K562 (cell line): ENCODE results near the gene SPECC1L. TPM values are rescaled to one million over a fixed set of nuclear protein-coding genes. Genes with fewer than 3 reads are reported as not detected.

Experiments
- CXXC5 ChIP-seq: fragments of 250-450 bp; sonication (Bioruptor Pico); IDR thresholded peaks from 2 replicates; pipeline ENCODE4 v1.8.0; 2022; ENCODE audit warnings: inconsistent platforms, mild to moderate bottlenecking, moderate library complexity
- ESRRA ChIP-seq: fragments of 450-650 bp; IDR thresholded peaks from 2 replicates; pipeline ENCODE4 v1.6.1; 2014; ENCODE audit warnings: low read depth, mild to moderate bottlenecking, moderate library complexity, borderline replicate concordance
- FIP1L1 ChIP-seq: fragments of 200-400 bp; formaldehyde crosslinking; IDR thresholded peaks from 2 replicates; pipeline ENCODE4 v1.6.1; 2018; ENCODE audit warnings: mild to moderate bottlenecking, low read depth, low read length; ENCODE audit not compliant: poor library complexity, severe bottlenecking
- MECOM ChIP-seq: fragments of 250-450 bp; sonication (Bioruptor Pico); IDR thresholded peaks from 2 replicates; pipeline ENCODE4 v1.8.0; 2022; ENCODE audit warnings: inconsistent platforms
- MTA3 ChIP-seq: fragments of 450-650 bp; formaldehyde crosslinking; IDR thresholded peaks from 2 replicates; pipeline ENCODE4 v1.6.1; 2017; ENCODE audit warnings: mild to moderate bottlenecking, borderline replicate concordance
- NEUROD1 ChIP-seq: fragments of 150-350 bp; IDR thresholded peaks from 2 replicates; pipeline ENCODE4 v1.6.1; 2014; ENCODE audit warnings: borderline replicate concordance, low read length, low read depth; ENCODE audit not compliant: partially characterized antibody
- NRF1 ChIP-seq, 2 experiments: fragments of 450-650 bp; IDR thresholded peaks in 1 of 2; conservative IDR thresholded peaks in 1 of 2; 2 replicates each; pipeline ENCODE4 v1.6.1; 2014; ENCODE audit warnings: mild to moderate bottlenecking in 2 of 2
- RBM17 ChIP-seq: fragments of 200-400 bp; formaldehyde crosslinking; IDR thresholded peaks from 2 replicates; pipeline ENCODE4 v1.6.1; 2017; ENCODE audit warnings: low read depth, mild to moderate bottlenecking, low read length, borderline replicate concordance
- RCOR1 ChIP-seq, 2 experiments: IDR thresholded peaks; 2 replicates each; pipeline ENCODE4 v1.6.1; 2012; ENCODE audit warnings: low read depth in 2 of 2, low read length in 2 of 2, borderline replicate concordance in 1 of 2, improper control_type of control experiment in 1 of 2
- TEAD1 ChIP-seq, 2 experiments: fragments of 450-650 bp in 1 of 2; sonication (generic) in 1 of 2; formaldehyde crosslinking; IDR thresholded peaks; 2 replicates each; pipeline versions ENCODE4 v1.4.0 to v1.8.0; 2020 to 2022; ENCODE audit warnings: mild to moderate bottlenecking in 2 of 2, missing genetic modification reagents in 1 of 2
- ZBTB1 ChIP-seq: sonication (generic); formaldehyde crosslinking; IDR thresholded peaks from 2 replicates; pipeline ENCODE4 v1.8.1; 2023; ENCODE audit warnings: missing genetic modification reagents, low read depth, mild to moderate bottlenecking, borderline replicate concordance
- polyA plus RNA-seq, 8 experiments: library from polyadenylated mRNA; depleted of rRNA in 4 of 8; stranded (reverse) in 5 of 8; unstranded in 3 of 8; fragments of >200 nt; fragmentation: Nextera tagmentation in 2 of 8; fragmentation: Illumina TruSeq in 1 of 8; extraction: Ambion mirVana in 2 of 8; extraction: Trizol in 1 of 8; gene quantifications; 2 replicates each; pipeline versions ENCODE4 v1.2.1 to v1.2.3, GENCODE V29; 2011 to 2014; ENCODE audit warnings: inconsistent platforms in 1 of 8, missing spikeins in 1 of 8
- total RNA-seq, 7 experiments: library from RNA; depleted of rRNA in 6 of 7; stranded (reverse); fragments of >200 nt in 6 of 7; fragmentation: Illumina TruSeq in 2 of 7; extraction: Trizol in 2 of 7; gene quantifications; 2 replicates each; pipeline versions ENCODE4 v1.2.1 to v1.2.3, GENCODE V29; 2011 to 2021; ENCODE audit warnings: low replicate concordance in 1 of 7
- TF ChIP-seq, protein P1 (sequence below): fragments of 200-800 bp; sonication (Bioruptor generic); IDR thresholded peaks from 2 replicates; pipeline ENCODE4 v1.6.1; 2017; ENCODE audit warnings: missing genetic modification characterization, missing compliant biosample characterization
- TF ChIP-seq, protein P2 (sequence below): fragments of 450-650 bp; IDR thresholded peaks from 2 replicates; pipeline ENCODE4 v1.6.1; 2014; ENCODE audit warnings: low read depth, mild to moderate bottlenecking, moderate library complexity, borderline replicate concordance
- TF ChIP-seq, protein P3 (sequence below): fragments of 450-650 bp; formaldehyde crosslinking; IDR thresholded peaks from 2 replicates; pipeline ENCODE4 v1.4.0; 2022; ENCODE audit warnings: mild to moderate bottlenecking, moderate library complexity
- TF ChIP-seq, protein P4 (sequence below): fragments of 450-650 bp; formaldehyde crosslinking; IDR thresholded peaks from 2 replicates; pipeline ENCODE4 v1.4.0; 2020; ENCODE audit warnings: mild to moderate bottlenecking, moderate library complexity
- TF ChIP-seq, protein P5 (sequence below): sonication (generic); formaldehyde crosslinking; IDR thresholded peaks from 2 replicates; pipeline ENCODE4 v1.8.0; 2023; ENCODE audit warnings: mild to moderate bottlenecking, missing genetic modification reagents

The SPECC1L gene
- total and polyA plus RNA-seq, 9 of the 15 experiments (the other 6 are each of a cell fraction or from before 2014, with no cell fraction given) = 1.4 to 27.9 (median 14.5) TPM

DNA sequence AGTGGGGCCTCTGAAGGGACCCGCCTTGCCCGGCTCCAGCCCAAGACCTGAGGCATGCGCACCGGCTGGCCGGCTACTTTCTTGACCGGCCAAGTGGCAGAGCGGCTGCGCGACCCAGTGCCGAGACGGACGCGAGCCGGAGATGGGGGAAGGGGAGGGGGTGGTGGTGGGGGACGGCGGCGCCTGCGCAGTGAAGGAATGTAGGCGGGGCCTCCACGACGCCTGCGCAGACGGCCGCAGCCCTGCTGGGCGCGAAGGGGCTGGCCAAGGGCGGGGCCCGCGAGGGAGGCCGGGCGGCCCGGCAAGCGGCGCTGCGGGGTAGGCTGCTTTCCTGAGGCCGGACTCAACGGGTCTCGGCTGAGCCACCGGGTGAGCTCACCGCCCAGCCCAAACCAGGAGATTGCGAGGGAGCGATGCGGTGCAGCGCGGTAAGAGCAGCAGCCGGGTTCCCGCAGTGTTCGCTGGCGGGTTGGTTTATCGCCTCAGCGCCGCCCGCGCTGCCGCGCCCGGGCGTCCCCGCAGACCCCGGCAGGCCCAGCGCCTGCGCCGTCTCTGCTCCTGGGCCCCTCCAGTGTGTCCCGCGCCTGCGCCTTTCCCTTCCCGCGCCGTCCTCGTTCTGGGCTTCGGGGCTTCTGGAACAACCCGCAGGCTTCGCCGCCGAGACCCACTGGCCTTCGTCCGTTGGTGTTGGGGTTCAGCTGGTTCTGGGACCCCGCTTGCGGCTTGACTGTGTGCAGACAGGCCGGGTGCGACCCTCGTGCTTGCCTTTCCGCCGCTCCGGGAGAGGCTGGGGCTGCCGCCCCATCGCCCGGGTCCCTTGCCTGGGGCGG is at the start of gene SPECC1L (continued):
- TF ChIP-seq CXXC5 (CRISPR knock-in tag) (peak; percentile 80), NEUROD1 (peak; percentile 7), MECOM (CRISPR knock-in tag) (no peak), FIP1L1 (peak; percentile 65), NRF1 (conservative IDR thresholded peaks at IDR 0.05 in 1 of 2, IDR thresholded peaks at IDR 0.05 in 1 of 2) (peak; percentile 93), TEAD1 (CRISPR knock-in tag; IDR thresholded peaks at IDR 0.05) (0 out of 4 replicates have a peak, but pooled peaks of 1 of the 2 experiments have one; percentile 29), ZBTB1 (CRISPR knock-in tag) (peak; percentile 82; the same call in 1 of the 2 replicates), RBM17 (no peak), MTA3 (peak; percentile 51; the same call in 1 of the 2 replicates), ESRRA (0 out of 2 replicates have a peak, but pooled peaks have one; percentile 40), RCOR1 (IDR thresholded peaks at IDR 0.05; ENCODE audit: borderline replicate concordance in 1 of 2, low read depth in 2 of 2, low read length in 2 of 2) (no peak)
- TF ChIP-seq, protein P1, sequence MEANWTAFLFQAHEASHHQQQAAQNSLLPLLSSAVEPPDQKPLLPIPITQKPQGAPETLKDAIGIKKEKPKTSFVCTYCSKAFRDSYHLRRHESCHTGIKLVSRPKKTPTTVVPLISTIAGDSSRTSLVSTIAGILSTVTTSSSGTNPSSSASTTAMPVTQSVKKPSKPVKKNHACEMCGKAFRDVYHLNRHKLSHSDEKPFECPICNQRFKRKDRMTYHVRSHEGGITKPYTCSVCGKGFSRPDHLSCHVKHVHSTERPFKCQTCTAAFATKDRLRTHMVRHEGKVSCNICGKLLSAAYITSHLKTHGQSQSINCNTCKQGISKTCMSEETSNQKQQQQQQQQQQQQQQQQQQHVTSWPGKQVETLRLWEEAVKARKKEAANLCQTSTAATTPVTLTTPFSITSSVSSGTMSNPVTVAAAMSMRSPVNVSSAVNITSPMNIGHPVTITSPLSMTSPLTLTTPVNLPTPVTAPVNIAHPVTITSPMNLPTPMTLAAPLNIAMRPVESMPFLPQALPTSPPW (CRISPR knock-in tag) = peak; percentile 96
- TF ChIP-seq, protein P2, sequence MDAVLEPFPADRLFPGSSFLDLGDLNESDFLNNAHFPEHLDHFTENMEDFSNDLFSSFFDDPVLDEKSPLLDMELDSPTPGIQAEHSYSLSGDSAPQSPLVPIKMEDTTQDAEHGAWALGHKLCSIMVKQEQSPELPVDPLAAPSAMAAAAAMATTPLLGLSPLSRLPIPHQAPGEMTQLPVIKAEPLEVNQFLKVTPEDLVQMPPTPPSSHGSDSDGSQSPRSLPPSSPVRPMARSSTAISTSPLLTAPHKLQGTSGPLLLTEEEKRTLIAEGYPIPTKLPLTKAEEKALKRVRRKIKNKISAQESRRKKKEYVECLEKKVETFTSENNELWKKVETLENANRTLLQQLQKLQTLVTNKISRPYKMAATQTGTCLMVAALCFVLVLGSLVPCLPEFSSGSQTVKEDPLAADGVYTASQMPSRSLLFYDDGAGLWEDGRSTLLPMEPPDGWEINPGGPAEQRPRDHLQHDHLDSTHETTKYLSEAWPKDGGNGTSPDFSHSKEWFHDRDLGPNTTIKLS = peak; percentile 19; the same call in 1 of the 2 replicates
- TF ChIP-seq, protein P3, sequence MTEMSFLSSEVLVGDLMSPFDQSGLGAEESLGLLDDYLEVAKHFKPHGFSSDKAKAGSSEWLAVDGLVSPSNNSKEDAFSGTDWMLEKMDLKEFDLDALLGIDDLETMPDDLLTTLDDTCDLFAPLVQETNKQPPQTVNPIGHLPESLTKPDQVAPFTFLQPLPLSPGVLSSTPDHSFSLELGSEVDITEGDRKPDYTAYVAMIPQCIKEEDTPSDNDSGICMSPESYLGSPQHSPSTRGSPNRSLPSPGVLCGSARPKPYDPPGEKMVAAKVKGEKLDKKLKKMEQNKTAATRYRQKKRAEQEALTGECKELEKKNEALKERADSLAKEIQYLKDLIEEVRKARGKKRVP (CRISPR knock-in tag) = peak; percentile 18; the same call in 1 of the 2 replicates
- TF ChIP-seq, protein P4, sequence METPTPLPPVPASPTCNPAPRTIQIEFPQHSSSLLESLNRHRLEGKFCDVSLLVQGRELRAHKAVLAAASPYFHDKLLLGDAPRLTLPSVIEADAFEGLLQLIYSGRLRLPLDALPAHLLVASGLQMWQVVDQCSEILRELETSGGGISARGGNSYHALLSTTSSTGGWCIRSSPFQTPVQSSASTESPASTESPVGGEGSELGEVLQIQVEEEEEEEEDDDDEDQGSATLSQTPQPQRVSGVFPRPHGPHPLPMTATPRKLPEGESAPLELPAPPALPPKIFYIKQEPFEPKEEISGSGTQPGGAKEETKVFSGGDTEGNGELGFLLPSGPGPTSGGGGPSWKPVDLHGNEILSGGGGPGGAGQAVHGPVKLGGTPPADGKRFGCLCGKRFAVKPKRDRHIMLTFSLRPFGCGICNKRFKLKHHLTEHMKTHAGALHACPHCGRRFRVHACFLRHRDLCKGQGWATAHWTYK (CRISPR knock-in tag) = 0 out of 2 replicates have a peak, but pooled peaks have one; percentile 19
- TF ChIP-seq, protein P5, sequence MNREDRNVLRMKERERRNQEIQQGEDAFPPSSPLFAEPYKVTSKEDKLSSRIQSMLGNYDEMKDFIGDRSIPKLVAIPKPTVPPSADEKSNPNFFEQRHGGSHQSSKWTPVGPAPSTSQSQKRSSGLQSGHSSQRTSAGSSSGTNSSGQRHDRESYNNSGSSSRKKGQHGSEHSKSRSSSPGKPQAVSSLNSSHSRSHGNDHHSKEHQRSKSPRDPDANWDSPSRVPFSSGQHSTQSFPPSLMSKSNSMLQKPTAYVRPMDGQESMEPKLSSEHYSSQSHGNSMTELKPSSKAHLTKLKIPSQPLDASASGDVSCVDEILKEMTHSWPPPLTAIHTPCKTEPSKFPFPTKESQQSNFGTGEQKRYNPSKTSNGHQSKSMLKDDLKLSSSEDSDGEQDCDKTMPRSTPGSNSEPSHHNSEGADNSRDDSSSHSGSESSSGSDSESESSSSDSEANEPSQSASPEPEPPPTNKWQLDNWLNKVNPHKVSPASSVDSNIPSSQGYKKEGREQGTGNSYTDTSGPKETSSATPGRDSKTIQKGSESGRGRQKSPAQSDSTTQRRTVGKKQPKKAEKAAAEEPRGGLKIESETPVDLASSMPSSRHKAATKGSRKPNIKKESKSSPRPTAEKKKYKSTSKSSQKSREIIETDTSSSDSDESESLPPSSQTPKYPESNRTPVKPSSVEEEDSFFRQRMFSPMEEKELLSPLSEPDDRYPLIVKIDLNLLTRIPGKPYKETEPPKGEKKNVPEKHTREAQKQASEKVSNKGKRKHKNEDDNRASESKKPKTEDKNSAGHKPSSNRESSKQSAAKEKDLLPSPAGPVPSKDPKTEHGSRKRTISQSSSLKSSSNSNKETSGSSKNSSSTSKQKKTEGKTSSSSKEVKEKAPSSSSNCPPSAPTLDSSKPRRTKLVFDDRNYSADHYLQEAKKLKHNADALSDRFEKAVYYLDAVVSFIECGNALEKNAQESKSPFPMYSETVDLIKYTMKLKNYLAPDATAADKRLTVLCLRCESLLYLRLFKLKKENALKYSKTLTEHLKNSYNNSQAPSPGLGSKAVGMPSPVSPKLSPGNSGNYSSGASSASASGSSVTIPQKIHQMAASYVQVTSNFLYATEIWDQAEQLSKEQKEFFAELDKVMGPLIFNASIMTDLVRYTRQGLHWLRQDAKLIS (CRISPR knock-in tag) = peak; percentile 53; the same call in 1 of the 2 replicates
